Duodenal mucosa (tissue), 2 donors: ENCODE measurements around the gene KRT72.

ENCODE experiments used
- H3K27ac ChIP-seq: one replicate; pipeline ENCODE4 v1.7.0; 2013; ENCODE audit warnings: low read depth, low read length
- H3K27me3 ChIP-seq, 2 donors: one replicate each; pipeline ENCODE4 v1.7.0; 2013; ENCODE audit warnings: low read length in 2 of 2, control low read depth in 1 of 2; ENCODE audit not compliant: insufficient read depth in 2 of 2, control insufficient read depth in 1 of 2
- H3K36me3 ChIP-seq, 2 donors: one replicate each; pipeline ENCODE4 v1.7.0; 2013; ENCODE audit warnings: low read length in 2 of 2, control low read depth in 1 of 2; ENCODE audit not compliant: insufficient read depth in 2 of 2, control insufficient read depth in 1 of 2
- H3K4me1 ChIP-seq, 2 donors: one replicate each; pipeline ENCODE4 v1.7.0; 2013; ENCODE audit warnings: low read length in 2 of 2, control low read depth in 1 of 2; ENCODE audit not compliant: insufficient read depth in 2 of 2, control insufficient read depth in 1 of 2
- H3K4me3 ChIP-seq, 2 donors: one replicate each; pipeline ENCODE4 v1.7.0; 2013; ENCODE audit warnings: low read length in 2 of 2, low read depth in 1 of 2
- H3K9ac ChIP-seq, 2 donors: one replicate each; pipeline ENCODE4 v1.7.0; 2013; ENCODE audit warnings: low read length in 2 of 2, low read depth in 1 of 2
- H3K9me3 ChIP-seq, 2 donors: one replicate each; pipeline ENCODE4 v1.7.0; 2013; ENCODE audit warnings: low read length in 2 of 2, control low read depth in 1 of 2; ENCODE audit not compliant: control insufficient read depth in 1 of 2

KRT72 gene

GRCh38 chr12:52573306-52573705, 28.0 kb downstream of the KRT72 start:
- H3K9ac ChIP-seq, result no peak overlapping the region
- H3K9me3 ChIP-seq, result no peaks in the 10 kb centered on the region
- H3K36me3 ChIP-seq, result no peaks in the 10 kb centered on the region
- peaks cover 0 to 4% of the 10 kb centered on the region in 2 donors for H3K4me1 ChIP-seq
- H3K27me3 ChIP-seq, result peaks cover 4% of the 10 kb centered on the region in 2 donors
- no peak overlapping the region for H3K4me3 ChIP-seq
- H3K27ac ChIP-seq, result no peak overlapping the region

GRCh38 chr12:52570511-52570910, 30.8 kb downstream of the KRT72 start:
- Histone ChIP-seq H3K9me3 (no peaks in the 10 kb centered on the region), H3K4me3 (no peak overlapping the region), H3K4me1 (no peaks in the 10 kb centered on the region), H3K36me3 (no peaks in the 10 kb centered on the region), H3K9ac (no peak overlapping the region), H3K27ac (no peak overlapping the region), H3K27me3 (peaks cover 4% of the 10 kb centered on the region in 2 donors)

GRCh38 chr12:52568111-52568510, 33.2 kb downstream of the KRT72 start:
- no peak overlapping the region for H3K4me3 ChIP-seq
- no peaks in the 10 kb centered on the region for H3K36me3 ChIP-seq
- H3K9me3 ChIP-seq, result no peaks in the 10 kb centered on the region
- no peak overlapping the region for H3K9ac ChIP-seq
- H3K27ac ChIP-seq, result no peak overlapping the region
- no peaks in the 10 kb centered on the region for H3K4me1 ChIP-seq
- peaks cover 4% of the 10 kb centered on the region in 2 donors for H3K27me3 ChIP-seq

GRCh38 chr12:52566847-52567291, 34.4 kb downstream of the KRT72 start:
- Histone ChIP-seq H3K27ac (no peak overlapping the region), H3K9me3 (no peaks in the 10 kb centered on the region)

GRCh38 chr12:52564582-52564981, 36.7 kb downstream of the KRT72 start:
- Histone ChIP-seq H3K9ac (no peak overlapping the region), H3K27ac (no peak overlapping the region), H3K36me3 (no peaks in the 10 kb centered on the region), H3K4me1 (no peaks in the 10 kb centered on the region), H3K4me3 (no peak overlapping the region), H3K27me3 (peaks cover 0 to 4% of the 10 kb centered on the region in 2 donors), H3K9me3 (no peaks in the 10 kb centered on the region)

More at GRCh38 chr12:52566847-52567291, 34.4 kb downstream of the KRT72 start:
- H3K9ac ChIP-seq, result no peak overlapping the region
- no peaks in the 10 kb centered on the region for H3K4me1 ChIP-seq
- peaks cover 4% of the 10 kb centered on the region in 2 donors for H3K27me3 ChIP-seq
- no peak overlapping the region for H3K4me3 ChIP-seq
- no peaks in the 10 kb centered on the region for H3K36me3 ChIP-seq

- Histone ChIP-seq H3K4me1 (no peaks in the 10 kb centered on the region), H3K4me3 (no peak overlapping the region), H3K9me3 (no peaks in the 10 kb centered on the region), H3K36me3 (no peaks in the 10 kb centered on the region), H3K9ac (no peak overlapping the region), H3K27me3 (no peaks in the 10 kb centered on the region), H3K27ac (no peak overlapping the region)
Measured at GRCh38 chr12:52561880-52562449, 39.3 kb downstream of the KRT72 start.

GRCh38 chr12:52559979-52560378, 41.3 kb downstream of the KRT72 start:
- no peaks in the 10 kb centered on the region for H3K27me3 ChIP-seq
- no peaks in the 10 kb centered on the region for H3K4me1 ChIP-seq
- no peaks in the 10 kb centered on the region for H3K9me3 ChIP-seq
- H3K9ac ChIP-seq, result no peak overlapping the region
- H3K4me3 ChIP-seq, result no peak overlapping the region
- no peak overlapping the region for H3K27ac ChIP-seq
- H3K36me3 ChIP-seq, result no peaks in the 10 kb centered on the region

GRCh38 chr12:52558781-52559445, 42.4 kb downstream of the KRT72 start:
- Histone ChIP-seq H3K27ac (no peak overlapping the region), H3K36me3 (no peaks in the 10 kb centered on the region), H3K27me3 (no peaks in the 10 kb centered on the region), H3K9ac (no peak overlapping the region), H3K9me3 (no peaks in the 10 kb centered on the region), H3K4me3 (no peak overlapping the region), H3K4me1 (no peaks in the 10 kb centered on the region)

GRCh38 chr12:52557476-52557875, 43.8 kb downstream of the KRT72 start:
- Histone ChIP-seq H3K9ac (no peak overlapping the region), H3K27me3 (no peaks in the 10 kb centered on the region), H3K9me3 (no peaks in the 10 kb centered on the region), H3K36me3 (no peaks in the 10 kb centered on the region), H3K4me1 (no peaks in the 10 kb centered on the region), H3K27ac (no peak overlapping the region), H3K4me3 (no peak overlapping the region)

GRCh38 chr12:52555577-52555976, 45.7 kb downstream of the KRT72 start:
- H3K9me3 ChIP-seq, result no peaks in the 10 kb centered on the region
- H3K36me3 ChIP-seq, result no peaks in the 10 kb centered on the region
- H3K27me3 ChIP-seq, result no peaks in the 10 kb centered on the region

More at GRCh38 chr12:52555577-52555976, 45.7 kb downstream of the KRT72 start:
- no peak overlapping the region for H3K4me3 ChIP-seq
- no peak overlapping the region for H3K27ac ChIP-seq
- no peaks in the 10 kb centered on the region for H3K4me1 ChIP-seq
- no peak overlapping the region for H3K9ac ChIP-seq
